Measurements from ENCODE around the gene ZNF304.
A peak's percentile ranks its signal among the peaks of the same experiment; 100 is the strongest.

The ZNF304 gene

DNA sequence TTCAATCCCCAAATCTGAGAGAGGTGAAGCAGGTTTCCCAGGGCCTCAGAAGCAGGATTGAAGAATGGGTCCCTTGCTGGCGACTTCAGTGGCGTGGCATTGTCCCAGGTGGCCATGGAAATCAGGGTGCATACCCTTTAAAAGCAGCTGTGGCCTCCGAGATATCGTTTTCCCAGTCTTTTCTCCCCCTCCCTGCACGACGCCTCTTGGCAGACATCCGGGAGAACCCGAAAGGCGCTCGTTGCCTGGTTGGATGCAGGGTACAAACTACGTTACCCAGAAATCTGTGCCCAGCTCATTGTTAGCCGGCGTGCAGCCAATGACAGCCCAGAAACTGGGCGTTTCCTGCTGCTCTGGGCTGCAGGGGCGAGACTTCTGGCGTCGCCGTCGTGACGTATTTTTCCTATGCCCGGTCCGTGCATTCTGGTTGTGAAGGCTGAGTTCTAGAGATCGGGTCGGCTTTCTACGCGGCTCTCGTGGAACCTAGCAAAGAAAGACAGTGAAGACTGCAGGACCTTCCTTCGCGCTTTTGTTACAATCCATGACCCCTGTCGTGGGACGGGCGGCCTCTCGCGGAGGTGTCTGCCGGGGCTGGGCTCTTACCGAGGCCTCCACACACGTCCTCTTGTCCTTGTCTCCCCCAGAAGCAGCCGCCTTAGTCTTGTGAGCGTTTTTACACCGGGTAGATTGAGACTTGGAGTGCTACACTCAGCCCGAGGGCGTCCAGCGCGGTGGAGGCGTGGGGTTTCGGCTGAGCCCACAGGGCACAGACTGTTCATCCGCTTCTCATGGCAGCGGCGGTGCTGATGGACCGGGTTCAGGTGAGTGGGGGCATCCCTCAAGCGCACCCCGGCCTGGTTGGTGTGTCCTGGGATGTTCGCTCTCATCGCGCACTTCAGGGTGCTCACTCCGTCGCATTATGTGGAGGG lies at the start of gene ZNF304:
TSS of gene ZNF304 (plus strand) at position 395 of the 929 bp plus-strand sequence. CDS start at position 789, 394 bp downstream.
- H3K9me3 ChIP-seq (ENCODE audit: control insufficient read depth, insufficient read depth, low read depth, low read length), result no peaks in the 10 kb centered on the region
- peak within 1 kb of the TSS; percentile 34 for H3K27ac ChIP-seq (ENCODE audit: extremely low read depth, low read depth, low read length)
- ChIA-PET CTCF (interaction anchor here (0.6 kb wide), 2 partner anchors 12 to 14 kb away, joined by 3 read pairs; no protein-coding TSS in a partner anchor), POLR2A (interaction anchor here (0.5 to 1.6 kb wide), 13 partner anchors 10 to 160 kb away, joined by 3 to 29 read pairs (median 3); partner anchors contain the start of genes TRAPPC2B, ZNF264, ZNF547 and ZNF548)
- H3K4me1 ChIP-seq (ENCODE audit: control insufficient read depth, insufficient read depth, low read length), result peaks cover 6% of the 10 kb centered on the region; the same call in 1 of the 2 replicates
- H3K36me3 ChIP-seq (ENCODE audit: control insufficient read depth in 2 of 2, insufficient read depth in 1 of 2, low read length in 2 of 2), result peaks cover 31 to 34% of the 10 kb centered on the region in 2 experiments
- H3K4me3 ChIP-seq (ENCODE audit: low read depth, low read length), result peak within 1 kb of the TSS; percentile 81
- TF ChIP-seq ZNF23 (tag by site-specific recombination; IDR thresholded peaks at IDR 0.05; ENCODE audit: borderline replicate concordance) (0 out of 2 replicates have a peak, but pooled peaks have one; percentile 17), HOXC10 (CRISPR knock-in tag; IDR thresholded peaks at IDR 0.05) (peak; percentile 96), ZBTB17 (tag by site-specific recombination; IDR thresholded peaks at IDR 0.05) (peak; percentile 92), KLF1 (tag by site-specific recombination; IDR thresholded peaks at IDR 0.05) (peak; percentile 86), KLF8 (tag by site-specific recombination; IDR thresholded peaks at IDR 0.05) (peak; percentile 84), ZNF169 (tag by site-specific recombination; IDR thresholded peaks at IDR 0.05) (no peak), ZXDB (tag by site-specific recombination; IDR thresholded peaks at IDR 0.05) (peak; percentile 100), ZNF701 (tag by site-specific recombination; IDR thresholded peaks at IDR 0.05) (no peak), ZNF302 (tag by site-specific recombination; IDR thresholded peaks at IDR 0.05; ENCODE audit: low read depth) (no peak), SP3 (tag by site-specific recombination; IDR thresholded peaks at IDR 0.05) (peak; percentile 81), SP2 (tag by site-specific recombination; IDR thresholded peaks at IDR 0.05) (peak; percentile 91), ZNF335 (tag by site-specific recombination; conservative IDR thresholded peaks at IDR 0.05) (peak; percentile 60), HOXD13 (CRISPR knock-in tag; IDR thresholded peaks at IDR 0.05; ENCODE audit: borderline replicate concordance) (peak; percentile 42; the same call in 1 of the 2 replicates), IKZF3 (tag by site-specific recombination; IDR thresholded peaks at IDR 0.05) (peak; percentile 62; the same call in 1 of the 2 replicates), YY1 (tag by site-specific recombination; IDR thresholded peaks at IDR 0.05) (no peak), ZBTB21 (tag by site-specific recombination; IDR thresholded peaks at IDR 0.05) (peak; percentile 89), ZNF501 (tag by site-specific recombination; IDR thresholded peaks at IDR 0.05) (0 out of 2 replicates have a peak, but pooled peaks have one; percentile 21), KLF7 (tag by site-specific recombination; IDR thresholded peaks at IDR 0.05; ENCODE audit: borderline replicate concordance) (peak; percentile 46; the same call in 1 of the 2 replicates), ZNF629 (tag by site-specific recombination; IDR thresholded peaks at IDR 0.05) (peak; percentile 93), ZNF76 (tag by site-specific recombination; IDR thresholded peaks at IDR 0.05; ENCODE audit: borderline replicate concordance, low read depth) (peak; percentile 88)
- TF ChIP-seq, protein P1, sequence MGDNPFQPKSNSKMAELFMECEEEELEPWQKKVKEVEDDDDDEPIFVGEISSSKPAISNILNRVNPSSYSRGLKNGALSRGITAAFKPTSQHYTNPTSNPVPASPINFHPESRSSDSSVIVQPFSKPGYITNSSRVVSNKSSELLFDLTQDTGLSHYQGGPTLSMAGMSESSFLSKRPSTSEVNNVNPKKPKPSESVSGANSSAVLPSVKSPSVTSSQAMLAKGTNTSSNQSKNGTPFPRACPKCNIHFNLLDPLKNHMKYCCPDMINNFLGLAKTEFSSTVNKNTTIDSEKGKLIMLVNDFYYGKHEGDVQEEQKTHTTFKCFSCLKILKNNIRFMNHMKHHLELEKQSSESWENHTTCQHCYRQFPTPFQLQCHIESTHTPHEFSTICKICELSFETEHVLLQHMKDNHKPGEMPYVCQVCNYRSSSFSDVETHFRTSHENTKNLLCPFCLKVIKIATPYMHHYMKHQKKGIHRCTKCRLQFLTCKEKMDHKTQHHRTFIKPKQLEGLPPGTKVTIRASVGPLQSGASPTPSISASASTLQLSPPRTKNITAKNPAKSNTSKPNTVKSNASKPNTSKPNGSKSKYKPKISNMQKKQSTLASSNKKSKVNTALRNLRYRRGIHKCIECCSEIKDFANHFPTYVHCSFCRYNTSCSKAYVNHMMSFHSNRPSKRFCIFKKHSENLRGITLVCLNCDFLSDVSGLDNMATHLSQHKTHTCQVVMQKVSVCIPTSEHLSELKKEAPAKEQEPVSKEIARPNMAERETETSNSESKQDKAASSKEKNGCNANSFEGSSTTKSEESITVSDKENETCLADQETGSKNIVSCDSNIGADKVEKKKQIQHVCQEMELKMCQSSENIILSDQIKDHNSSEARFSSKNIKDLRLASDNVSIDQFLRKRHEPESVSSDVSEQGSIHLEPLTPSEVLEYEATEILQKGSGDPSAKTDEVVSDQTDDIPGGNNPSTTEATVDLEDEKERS (tag by site-specific recombination; IDR thresholded peaks at IDR 0.05), result no peak
- TF ChIP-seq, protein P2, sequence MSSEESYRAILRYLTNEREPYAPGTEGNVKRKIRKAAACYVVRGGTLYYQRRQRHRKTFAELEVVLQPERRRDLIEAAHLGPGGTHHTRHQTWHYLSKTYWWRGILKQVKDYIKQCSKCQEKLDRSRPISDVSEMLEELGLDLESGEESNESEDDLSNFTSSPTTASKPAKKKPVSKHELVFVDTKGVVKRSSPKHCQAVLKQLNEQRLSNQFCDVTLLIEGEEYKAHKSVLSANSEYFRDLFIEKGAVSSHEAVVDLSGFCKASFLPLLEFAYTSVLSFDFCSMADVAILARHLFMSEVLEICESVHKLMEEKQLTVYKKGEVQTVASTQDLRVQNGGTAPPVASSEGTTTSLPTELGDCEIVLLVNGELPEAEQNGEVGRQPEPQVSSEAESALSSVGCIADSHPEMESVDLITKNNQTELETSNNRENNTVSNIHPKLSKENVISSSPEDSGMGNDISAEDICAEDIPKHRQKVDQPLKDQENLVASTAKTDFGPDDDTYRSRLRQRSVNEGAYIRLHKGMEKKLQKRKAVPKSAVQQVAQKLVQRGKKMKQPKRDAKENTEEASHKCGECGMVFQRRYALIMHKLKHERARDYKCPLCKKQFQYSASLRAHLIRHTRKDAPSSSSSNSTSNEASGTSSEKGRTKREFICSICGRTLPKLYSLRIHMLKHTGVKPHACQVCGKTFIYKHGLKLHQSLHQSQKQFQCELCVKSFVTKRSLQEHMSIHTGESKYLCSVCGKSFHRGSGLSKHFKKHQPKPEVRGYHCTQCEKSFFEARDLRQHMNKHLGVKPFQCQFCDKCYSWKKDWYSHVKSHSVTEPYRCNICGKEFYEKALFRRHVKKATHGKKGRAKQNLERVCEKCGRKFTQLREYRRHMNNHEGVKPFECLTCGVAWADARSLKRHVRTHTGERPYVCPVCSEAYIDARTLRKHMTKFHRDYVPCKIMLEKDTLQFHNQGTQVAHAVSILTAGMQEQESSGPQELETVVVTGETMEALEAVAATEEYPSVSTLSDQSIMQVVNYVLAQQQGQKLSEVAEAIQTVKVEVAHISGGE (tag by site-specific recombination; conservative IDR thresholded peaks at IDR 0.05; ENCODE audit: low read depth), result peak; percentile 59
- TF ChIP-seq, protein P3, sequence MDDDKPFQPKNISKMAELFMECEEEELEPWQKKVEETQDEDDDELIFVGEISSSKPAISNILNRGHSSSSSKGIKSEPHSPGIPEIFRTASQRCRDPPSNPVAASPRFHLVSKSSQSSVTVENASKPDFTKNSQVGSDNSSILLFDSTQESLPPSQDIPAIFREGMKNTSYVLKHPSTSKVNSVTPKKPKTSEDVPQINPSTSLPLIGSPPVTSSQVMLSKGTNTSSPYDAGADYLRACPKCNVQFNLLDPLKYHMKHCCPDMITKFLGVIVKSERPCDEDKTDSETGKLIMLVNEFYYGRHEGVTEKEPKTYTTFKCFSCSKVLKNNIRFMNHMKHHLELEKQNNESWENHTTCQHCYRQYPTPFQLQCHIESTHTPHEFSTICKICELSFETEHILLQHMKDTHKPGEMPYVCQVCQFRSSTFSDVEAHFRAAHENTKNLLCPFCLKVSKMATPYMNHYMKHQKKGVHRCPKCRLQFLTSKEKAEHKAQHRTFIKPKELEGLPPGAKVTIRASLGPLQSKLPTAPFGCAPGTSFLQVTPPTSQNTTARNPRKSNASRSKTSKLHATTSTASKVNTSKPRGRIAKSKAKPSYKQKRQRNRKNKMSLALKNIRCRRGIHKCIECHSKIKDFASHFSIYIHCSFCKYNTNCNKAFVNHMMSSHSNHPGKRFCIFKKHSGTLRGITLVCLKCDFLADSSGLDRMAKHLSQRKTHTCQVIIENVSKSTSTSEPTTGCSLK (tag by site-specific recombination; IDR thresholded peaks at IDR 0.05), result no peak
- TF ChIP-seq, protein P4, sequence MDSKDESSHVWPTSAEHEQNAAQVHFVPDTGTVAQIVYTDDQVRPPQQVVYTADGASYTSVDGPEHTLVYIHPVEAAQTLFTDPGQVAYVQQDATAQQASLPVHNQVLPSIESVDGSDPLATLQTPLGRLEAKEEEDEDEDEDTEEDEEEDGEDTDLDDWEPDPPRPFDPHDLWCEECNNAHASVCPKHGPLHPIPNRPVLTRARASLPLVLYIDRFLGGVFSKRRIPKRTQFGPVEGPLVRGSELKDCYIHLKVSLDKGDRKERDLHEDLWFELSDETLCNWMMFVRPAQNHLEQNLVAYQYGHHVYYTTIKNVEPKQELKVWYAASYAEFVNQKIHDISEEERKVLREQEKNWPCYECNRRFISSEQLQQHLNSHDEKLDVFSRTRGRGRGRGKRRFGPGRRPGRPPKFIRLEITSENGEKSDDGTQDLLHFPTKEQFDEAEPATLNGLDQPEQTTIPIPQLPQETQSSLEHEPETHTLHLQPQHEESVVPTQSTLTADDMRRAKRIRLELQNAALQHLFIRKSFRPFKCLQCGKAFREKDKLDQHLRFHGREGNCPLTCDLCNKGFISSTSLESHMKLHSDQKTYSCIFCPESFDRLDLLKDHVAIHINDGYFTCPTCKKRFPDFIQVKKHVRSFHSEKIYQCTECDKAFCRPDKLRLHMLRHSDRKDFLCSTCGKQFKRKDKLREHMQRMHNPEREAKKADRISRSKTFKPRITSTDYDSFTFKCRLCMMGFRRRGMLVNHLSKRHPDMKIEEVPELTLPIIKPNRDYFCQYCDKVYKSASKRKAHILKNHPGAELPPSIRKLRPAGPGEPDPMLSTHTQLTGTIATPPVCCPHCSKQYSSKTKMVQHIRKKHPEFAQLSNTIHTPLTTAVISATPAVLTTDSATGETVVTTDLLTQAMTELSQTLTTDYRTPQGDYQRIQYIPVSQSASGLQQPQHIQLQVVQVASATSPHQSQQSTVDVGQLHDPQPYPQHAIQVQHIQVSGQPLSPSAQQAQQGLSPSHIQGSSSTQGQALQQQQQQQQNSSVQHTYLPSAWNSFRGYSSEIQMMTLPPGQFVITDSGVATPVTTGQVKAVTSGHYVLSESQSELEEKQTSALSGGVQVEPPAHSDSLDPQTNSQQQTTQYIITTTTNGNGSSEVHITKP (tag by site-specific recombination; IDR thresholded peaks at IDR 0.05), result peak; percentile 82
